HG03354 (cell line): ENCODE data around the gene ASTN2.
"Not testable (repeated sequence)": the region's sequence is repeated elsewhere in the genome, so short reads cannot be mapped to it uniquely, and the experiment has no call there.

Source experiments
- ATAC-seq: cut with Tn5 transposase; IDR thresholded peaks from one replicate; pipeline ENCODE4 v1.9.1; 2021; ENCODE audit warnings: mild to moderate bottlenecking; ENCODE audit not compliant: unreplicated experiment, poor library complexity, severe bottlenecking

ASTN2 gene

GRCh38 chr9:116917895-116918508 lies 496.9 kb downstream of the ASTN2 start:
- ATAC-seq, result not testable (repeated sequence)

DNA sequence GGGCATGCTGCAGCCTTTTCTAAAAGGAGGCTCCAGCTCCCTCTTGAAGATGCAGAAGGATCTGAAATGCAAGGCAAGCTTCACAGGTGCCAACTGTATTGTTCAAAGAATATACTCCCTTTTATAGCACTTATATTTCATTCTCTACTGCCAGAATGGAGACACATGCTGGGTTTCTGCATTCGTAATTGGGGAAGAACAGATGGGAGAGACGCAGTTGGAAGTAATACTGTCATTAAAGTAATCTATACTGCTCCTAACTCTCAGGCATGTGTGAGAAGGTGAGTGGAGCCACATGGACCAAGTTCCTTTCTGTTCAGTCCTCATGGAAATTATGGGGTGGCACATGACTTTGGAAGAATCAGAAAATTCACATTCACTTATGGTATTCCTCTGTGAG lies 501.3 kb downstream of the ASTN2 start:
- no peak for ATAC-seq

DNA sequence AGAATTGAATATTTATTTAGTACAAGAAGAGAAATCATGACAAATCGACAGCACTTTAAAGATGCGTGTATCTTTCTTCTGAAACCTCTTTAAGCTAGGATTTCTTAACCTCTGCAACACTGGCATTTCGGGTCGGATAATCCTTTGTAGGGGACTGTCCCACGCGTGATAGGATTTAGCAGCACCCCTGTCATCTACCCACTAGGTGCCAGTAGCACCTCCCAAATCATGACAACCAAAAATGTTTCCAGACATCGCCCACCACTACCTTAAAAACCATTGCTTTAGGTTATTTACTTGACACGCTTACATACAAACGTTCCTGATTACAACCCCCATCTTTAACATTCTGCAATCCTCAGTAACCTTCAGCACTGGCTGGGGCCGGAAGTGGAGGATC lies 504.7 kb downstream of the ASTN2 start:
- no peak for ATAC-seq

DNA sequence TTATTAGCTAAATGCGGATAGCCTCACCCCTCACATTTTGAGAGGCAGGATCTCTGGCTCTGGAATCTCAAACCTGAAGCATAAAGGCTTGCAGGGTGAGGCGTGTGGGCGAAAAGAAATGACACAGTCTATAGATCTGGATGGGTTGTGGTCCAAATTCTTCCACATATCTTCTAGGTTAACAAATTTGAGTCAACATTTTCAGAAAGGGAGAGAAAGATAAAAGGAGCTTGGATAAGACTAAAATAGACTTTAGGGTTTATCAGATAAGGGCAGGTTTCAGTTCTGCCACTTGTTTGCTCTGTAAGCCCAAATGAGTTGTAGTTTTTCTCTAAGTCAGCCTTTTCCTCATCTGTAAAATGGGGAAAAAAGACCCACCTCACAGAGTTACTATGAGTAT lies 506.9 kb downstream of the ASTN2 start:
- no peak for ATAC-seq

- no peak for ATAC-seq
Observed at GRCh38 chr9:116905171-116905588, 509.7 kb downstream of the ASTN2 start.

DNA sequence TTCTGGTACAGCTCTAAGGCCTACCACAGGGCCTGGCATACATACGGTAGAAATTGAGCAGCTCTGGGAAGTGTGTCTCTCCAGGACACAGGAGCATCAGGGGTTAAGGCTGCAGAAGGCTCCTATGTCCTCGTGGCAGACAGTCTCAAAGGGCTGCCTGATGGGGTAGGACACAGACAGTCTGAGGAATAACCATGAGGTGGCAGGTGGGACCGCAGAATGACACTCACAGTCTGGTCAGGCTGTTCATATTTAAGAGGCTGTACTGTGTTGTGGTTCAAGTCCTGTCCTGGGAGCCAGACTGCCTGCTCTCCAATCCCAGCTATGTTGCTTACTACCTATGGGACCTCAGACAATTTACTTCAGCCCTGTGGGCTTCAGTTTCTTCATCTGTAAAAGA lies 510.7 kb downstream of the ASTN2 start:
- no peak for ATAC-seq

DNA sequence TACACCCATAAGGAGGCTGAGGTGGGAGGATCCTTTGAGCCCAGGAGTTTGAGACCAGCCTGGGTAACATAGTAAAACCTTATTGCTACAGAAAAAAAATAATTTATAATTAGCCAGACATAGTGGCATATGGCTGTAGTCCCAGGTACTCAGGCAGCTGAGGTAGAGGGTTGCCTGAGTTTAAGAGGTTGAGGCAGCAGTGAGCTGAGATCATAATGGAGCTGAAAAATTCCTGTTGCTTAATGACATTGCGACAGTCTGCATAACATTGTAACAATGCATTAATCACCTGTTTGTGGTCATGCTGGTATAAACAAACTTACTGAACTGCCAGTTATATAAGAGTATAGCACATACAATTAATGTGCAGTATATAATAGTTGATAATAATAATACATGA lies 513.6 kb downstream of the ASTN2 start:
- ATAC-seq, result no peak

GRCh38 chr9:116900543-116900942 lies 514.3 kb downstream of the ASTN2 start:
- no peak for ATAC-seq

- no peak for ATAC-seq
Observed at GRCh38 chr9:116900007-116900367, 514.9 kb downstream of the ASTN2 start.

GRCh38 chr9:116899337-116900006 lies 515.4 kb downstream of the ASTN2 start:
- ATAC-seq, result no peak

DNA sequence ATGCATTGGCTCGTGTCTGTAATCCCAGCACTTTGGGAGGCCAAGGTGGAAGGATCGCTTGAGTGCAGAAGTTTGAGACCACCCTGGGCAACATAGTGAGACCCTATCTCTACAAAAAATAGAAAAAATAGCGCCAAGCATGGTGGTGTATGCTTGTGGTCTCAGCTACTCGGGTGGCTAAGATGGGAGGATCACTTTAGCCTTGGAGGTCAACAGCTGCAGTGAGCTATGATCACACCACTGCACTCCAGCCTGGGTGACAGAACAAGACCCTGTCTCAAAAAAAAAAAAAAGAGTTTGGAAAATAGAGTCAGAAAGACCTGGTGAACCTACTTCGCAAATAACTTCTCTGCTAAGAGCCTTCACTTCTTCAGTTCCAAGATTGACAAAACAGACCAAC lies 516.7 kb downstream of the ASTN2 start:
- not testable (repeated sequence) for ATAC-seq

- no peak for ATAC-seq
Observed at GRCh38 chr9:116897201-116897600, 517.7 kb downstream of the ASTN2 start.

DNA sequence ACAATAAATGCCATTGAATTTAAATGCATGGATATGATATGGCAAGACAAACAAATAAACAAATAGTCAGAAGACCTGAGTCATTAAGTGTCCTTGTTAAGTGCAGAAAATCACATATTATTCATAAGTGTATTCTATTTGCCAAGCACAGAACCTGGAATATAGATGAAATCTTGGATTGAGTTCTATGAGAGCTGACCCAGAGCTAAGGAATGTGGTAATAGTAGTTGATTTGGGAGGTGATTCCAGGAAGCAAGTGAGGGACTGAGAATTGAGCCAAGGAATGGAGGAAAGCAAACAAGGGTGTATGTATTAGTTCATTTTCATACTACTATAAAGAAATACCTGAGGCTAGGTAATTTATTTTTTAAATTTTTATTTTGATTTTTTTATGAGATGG lies 518.9 kb downstream of the ASTN2 start:
- ATAC-seq, result no peak

- ATAC-seq, result no peak
Observed at GRCh38 chr9:116891424-116891823, 523.4 kb downstream of the ASTN2 start.

GRCh38 chr9:116888476-116888875 lies 526.4 kb downstream of the ASTN2 start:
- ATAC-seq, result not testable (repeated sequence)

- ATAC-seq, result no peak
Observed at GRCh38 chr9:116888066-116888465, 526.8 kb downstream of the ASTN2 start.

- no peak for ATAC-seq
Observed at GRCh38 chr9:116883676-116884075, 531.2 kb downstream of the ASTN2 start.

DNA sequence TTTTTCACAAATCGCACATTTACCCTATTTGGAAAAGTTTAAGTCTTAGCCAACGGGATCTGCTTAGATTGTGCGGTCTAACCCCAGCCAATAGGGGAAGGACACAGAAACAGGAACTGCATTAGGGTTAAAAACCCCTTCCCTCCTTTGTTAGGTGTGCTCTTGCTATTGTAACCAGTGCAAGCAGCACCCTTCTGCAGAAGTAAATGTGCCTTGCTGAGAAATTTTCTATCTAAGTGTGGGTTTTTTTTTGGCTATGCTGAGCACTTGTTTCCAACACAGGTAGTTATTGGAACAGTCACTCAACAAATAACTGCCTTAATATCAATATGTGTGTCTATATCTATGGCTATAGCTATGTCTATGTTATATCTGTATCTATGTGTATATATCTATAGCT lies 537.8 kb downstream of the ASTN2 start:
- no peak for ATAC-seq

DNA sequence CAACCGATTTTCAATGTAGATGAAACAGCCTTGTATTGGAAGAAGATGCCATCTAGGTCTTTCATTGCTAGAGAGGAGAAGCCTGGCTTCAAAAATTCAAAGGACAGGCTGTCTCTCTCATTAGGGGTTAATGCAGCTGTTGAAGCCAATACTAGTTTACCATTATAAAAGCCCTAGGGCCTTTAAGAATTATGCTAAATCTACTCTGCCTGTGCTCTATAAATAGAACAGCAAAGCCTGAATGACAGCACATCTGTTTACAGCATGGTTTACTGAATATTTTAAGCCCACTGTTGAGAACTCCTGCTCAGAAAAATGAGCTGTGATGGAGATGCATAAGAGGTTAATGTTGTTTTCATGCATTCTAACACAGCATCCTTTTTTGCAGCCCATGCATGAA lies 539.3 kb downstream of the ASTN2 start:
- ATAC-seq, result no peak

- ATAC-seq, result no peak
Observed at GRCh38 chr9:116873937-116874914, 540.6 kb downstream of the ASTN2 start.

GRCh38 chr9:116873491-116873890 lies 541.4 kb downstream of the ASTN2 start:
- ATAC-seq, result no peak
